Activated CD4-positive, CD25-positive, alpha-beta regulatory T cell (primary cell): ENCODE data around the gene LIMCH1.

ENCODE experiments used
- DNase-seq, 4 experiments: peaks; one replicate each; lab custom pipeline; 2025; lab: John Stamatoyannopoulos, UW

The LIMCH1 gene

DNA sequence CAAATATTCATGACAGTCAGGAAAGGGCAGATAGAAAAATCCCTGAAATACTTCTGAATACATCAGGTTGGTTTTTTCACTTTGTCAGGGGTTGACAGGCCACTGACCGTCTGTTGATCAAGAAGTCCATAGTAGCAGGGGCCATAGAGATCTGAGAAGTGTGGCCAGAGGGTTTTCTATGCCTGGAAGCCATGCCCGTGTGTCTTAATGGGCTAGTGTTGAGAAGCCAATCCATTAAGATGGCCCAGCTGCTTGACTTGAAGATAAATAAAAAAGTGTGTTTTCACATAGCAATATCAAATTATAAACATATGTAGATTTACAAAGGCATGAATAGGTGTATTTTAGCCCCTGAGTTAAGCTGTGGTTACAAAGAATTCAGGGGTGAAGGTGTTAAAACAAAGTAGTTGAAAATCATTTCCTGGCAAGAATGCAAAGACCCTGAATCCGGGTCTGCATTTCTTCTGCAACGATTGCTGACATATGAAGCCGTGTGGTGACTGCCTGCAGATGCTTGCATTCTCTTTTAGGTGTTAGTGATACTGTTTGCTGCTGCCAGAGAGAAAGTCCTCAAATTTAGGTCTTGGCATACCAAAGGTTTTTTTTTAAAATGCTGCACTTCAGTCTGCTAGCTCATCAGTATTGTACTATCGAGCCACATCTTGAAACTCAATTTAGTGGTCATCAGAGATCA lies 9.3 kb upstream of the LIMCH1 start:
- no peak for DNase-seq

DNA sequence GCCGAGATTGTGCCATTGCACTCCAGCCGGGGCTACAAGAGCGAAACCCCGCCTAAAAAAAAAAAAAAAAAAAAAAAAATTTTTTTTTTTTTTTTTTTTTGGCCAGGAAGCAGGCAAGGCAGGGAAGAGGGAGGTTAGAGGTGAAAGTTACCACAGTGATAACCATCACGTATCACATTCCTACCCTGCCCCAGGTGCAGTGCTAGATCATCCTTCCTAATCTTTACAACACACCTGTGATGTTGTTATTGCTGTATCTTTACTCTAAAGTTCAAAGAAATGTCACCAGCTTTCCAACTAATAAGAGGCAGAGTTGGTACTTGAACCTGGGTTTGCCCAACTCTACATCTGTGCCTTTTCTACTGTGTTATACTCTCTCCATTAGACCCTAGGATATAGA lies 7.2 kb upstream of the LIMCH1 start:
- DNase-seq: no peak

DNA sequence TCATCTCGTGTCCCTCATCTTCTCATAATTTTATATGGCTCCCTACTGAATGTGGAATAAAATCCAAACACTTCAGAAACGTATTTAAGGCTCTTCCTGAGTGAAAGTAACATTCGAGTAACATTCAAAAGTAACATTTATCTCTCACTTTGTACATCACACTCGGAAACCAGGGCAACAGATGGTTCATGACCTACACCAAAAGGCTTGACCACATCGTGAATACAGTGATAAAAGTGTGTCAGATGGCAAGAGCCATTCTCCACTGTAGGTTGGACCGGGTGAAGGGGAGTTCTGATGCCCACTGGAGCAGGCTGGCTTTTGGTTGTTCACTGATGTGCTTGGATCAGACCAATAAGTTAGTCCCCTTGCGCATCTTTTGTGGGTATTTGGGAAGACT lies 5.6 kb upstream of the LIMCH1 start:
- no peak for DNase-seq

DNA sequence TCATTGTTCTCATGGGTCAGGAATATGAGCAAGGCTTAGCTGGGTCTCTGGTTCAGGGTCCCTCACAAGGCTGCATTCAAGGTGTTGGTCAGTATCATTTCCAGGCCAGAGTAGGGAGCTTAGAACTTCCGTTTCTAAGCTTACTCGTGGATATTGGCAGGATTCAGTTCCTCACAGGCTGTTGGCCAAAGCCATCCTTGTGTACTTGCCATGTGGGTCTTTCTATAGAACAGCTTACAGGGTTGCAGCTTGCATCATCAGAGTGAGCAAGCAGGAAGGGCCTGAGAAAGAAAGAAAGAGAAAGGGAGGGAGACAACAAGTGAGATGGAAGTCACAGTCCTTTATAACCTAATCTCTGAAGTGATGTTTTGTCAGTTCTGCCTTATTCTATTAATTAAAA lies 5.1 kb upstream of the LIMCH1 start:
- DNase-seq: no peak

DNA sequence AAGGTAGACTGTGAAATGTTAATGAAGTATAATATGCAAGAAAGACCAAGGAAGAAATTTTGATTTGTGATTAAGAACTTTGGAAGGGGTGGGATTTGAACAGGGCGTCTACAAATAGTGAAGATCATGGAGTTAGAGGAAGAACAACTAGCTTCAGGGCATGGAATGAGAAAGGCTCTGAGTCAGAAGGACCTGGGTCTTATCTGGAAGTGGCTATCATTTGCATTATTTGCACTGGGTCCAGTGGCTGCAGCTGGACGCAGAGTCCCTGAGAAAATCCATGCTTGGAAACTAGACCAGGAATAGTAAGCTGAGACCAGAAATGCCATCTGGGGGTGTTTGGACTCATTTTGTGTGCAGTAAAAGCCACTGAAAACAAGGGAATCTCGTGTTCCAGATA lies 4.3 kb upstream of the LIMCH1 start:
- DNase-seq: no peak

DNA sequence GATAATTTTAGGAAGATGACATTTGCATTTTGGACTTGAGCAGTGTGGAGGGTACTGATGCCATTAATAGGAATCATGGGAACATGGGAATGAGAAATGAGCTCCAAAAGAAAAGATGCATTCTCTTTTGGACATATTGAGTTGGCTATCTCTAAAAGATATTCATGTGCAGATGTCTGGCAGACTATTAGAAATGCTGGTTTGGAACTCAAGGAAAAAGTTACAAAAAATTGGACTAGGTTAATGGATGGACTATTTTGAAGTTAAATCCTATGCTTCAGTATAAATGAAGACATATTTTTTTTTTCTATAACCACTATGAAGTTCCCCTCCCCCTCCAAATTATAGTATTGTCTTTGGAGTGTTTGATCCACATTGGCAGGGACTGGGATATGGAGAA lies 3.6 kb upstream of the LIMCH1 start:
- DNase-seq: no peak

DNA sequence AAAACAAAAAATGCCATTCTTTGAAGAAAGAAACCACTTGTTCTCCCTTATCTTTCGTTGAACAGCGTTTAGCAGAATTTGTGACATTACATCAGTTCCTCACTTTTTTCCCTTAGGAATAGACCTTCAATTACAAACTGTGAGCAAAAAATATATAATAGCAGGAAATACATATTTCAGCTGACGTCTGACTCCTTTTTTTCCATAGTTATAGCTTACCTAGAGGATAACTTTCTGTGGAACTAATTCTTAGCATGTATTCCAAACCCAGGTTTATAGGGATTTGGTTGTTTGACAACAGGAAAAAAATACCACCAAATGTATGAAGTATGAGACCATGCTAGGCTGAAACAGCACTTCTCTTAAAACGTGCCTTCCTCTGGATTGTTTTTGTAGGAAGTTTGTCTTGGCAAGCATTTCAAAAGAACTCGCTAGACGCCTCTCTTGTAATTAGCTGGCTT lies 2.0 kb upstream of the LIMCH1 start:
- DNase-seq: no peak

DNA sequence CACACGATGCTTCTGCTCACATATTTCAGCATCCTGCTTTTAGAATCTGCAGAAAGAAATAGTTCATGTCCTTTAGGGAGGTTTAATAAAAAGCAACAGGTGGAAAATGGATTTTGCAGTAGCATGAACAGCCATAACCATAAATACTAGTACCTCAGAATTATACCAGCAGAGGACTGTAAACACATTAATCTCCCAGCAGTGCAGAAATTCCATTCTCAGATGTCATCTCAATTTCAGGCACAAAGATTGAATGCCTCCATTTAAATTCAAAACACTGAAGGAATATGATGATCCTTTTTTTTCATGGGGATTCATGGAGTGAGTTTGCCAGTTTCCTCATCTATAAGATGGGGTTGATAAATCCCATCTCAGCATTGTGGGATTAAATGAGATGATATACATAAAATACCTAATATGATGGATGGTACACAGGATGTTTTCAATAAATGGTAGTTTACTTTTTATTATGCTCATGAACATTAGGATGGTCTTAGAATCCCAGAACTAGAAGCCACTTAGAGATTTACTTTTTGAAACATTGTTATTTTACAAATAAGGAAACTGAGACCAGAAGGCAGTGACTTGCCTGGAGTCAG lies 566 bp upstream of the LIMCH1 start:
- no peak for DNase-seq

DNA sequence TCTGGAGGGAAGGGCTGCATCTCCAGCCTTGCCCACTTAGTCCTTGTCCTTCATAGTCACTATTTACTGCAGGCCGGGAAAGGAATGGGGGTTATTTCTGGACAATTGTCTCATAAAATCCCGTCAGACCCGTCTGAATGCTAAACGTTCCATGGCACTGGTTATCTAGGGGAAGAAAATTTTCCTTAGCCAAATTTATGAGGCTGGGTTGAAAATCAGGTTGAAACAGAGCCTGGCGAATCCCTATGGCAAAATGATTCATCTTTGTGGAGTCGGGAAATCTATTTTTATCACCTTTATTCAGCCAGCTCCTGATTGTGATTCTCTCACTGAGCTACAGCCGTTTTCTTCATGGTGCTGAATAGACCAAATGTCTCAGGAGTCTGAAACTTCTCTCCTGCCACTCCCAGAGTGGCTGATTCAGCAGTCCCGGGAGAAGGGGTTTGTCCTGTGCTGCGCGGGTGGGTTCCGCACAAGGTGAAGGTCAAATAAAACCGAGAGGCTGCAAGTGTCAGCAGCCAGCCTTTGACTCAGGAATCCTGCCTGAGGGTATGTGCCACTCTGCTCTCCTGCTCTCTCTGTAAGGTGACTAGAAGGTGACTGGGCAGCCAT lies 1.0 kb downstream of the LIMCH1 start:
- no peak for DNase-seq

DNA sequence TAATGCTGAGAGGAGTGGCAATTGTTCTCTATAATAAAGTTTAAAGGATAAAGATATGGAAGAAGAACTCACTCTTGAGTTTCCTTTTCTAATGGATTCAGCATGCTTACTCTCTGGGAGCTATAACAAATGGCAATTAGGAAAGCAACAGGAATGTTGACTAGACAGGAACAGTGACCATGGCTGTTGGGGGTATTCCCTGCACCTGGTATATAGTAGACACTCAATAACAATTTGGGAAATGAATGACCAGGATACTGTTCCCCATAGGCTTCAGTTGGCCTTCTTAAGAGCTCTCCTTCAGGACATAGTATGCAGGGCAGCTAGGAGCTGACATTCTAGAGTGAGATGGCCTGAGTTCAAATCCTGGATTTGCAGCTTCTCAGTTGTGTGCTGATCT lies 1.8 kb downstream of the LIMCH1 start:
- no peak for DNase-seq

DNA sequence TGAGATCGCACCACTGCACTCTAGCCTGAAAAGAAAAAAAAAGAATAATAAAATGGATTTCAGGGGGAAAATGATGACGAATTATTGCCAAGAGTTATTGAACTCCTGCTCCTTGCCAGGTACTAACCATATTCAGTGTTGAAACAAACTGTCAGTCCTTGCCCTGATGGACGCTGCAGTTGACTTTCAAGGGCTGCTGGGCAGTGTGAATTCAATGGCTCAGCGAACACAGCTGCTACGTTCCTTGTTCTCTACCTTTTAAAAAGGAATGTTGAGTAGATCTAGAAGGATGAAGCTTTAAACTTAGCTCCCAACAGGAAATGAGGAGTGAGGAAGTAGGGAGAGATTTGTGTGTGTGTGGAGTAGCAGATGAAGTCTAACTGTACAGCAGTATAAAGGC lies 2.7 kb downstream of the LIMCH1 start:
- no peak for DNase-seq

DNA sequence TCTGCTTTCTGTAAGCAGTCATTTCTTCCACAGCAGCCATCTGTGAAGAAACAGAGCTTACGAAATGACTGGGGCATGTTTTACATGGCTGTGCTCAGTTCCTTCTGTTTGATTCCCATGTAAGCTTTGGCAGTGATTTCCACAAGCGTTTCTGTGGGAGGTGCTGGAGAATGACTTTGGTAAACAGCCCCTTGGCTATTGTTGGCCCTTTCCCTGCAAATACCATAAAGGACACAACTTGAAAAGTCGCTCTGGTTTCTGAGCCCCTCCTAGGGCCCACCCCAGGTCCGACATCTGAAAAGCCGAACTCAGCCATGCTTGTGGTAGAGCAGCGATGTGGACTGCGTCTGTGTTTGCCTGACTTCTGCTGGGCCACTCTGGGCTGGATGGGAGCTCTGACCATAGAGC lies 3.7 kb downstream of the LIMCH1 start:
- no peak for DNase-seq

DNA sequence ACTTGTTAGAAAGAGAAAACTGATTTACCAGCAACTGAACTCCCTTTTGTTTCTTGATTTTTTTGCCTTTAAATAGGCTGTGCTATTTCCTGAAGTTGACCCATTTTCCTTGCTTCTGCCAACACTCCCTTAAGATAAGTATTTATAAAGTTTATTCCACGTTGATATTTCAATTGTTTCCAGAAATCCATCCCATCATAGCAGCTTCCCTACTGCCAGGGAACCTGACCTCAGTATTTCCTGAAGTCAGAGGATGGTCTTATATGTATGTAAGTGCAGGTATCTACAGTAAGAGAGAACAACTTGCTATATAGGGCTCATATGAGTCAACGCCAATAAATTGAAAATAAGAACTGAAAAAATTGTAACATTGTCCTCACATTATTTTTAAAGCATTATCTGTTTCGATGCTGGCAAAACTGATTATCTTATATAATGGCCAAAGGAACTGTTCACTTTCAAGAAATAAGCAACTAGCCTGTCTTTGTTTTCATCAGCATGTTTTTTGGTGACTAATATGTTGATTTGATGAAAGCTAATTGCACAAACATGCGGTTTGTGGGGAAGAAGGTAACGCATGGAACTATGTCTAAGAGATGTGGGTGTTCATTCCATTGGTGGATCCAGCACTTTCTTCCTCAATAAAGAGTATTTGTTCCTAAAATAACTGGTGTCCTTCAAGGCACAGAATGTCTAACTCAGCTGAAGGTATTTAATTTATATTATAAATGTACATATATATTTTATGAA lies 4.7 kb downstream of the LIMCH1 start:
- DNase-seq: no peak

DNA sequence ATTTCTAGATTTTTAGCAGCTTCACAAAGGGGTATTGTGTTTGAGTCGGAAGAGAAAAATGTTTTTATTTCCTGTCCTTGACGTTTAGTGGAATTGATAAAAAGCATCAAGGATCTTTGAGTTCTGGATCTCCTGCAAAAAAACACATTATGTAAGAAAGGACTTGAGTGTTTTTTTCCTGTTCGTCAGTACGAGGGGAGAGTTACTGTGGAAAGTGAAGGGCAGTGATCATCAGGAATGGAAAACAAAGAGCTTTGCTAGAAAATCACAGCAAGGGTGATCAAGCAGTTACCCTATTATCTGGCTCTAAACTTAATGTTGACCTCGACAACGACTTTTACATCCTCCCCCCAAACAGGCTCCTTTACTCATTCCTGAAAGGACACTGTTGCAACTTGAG lies 7.3 kb downstream of the LIMCH1 start:
- DNase-seq: no peak

DNA sequence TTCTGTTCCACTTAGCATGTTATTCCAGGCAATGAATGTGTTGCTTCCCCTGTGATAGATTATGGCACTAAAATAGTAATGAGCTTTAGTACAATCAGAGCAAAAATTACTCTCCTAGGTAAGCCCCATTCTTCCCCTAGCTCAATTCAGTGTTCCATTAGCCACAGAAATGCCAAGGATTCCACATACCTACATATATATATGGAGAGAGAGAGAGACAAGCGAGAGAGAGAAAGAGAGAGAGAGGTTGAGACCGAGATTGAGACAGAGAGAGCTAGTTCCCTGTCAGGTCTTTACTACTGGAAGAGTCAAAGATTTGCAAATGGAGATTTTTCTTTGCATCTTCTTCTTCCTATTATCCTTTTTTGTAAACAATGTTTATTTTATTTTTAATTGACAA lies 8.7 kb downstream of the LIMCH1 start:
- DNase-seq: no peak

DNA sequence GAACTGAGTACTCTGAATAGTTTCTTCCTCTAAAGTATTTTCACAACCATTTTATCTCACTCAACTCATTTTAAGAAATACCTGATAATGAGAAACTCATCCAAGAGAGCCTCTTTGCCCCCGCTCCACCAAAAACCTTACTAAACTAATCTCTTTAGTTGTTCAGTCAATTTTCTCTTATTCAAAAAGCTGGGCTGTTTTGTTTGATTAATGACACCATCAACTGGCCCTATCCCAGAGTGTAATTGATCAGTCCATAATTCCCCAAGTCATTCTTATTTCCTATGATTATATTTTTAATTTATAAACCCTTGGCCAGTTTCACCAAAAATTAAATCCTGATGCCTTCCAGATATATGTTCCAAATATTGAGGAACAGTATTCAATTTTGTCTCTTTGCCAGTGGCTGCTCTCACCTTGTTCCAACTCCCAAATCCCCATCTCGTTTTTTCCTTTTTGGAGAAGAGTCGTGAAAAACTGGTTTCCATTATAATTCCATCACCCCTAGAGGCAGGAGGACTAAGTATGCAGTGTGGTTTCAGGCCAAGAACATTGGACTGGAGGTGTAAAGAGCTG lies 10.4 kb downstream of the LIMCH1 start:
- no peak for DNase-seq

DNA sequence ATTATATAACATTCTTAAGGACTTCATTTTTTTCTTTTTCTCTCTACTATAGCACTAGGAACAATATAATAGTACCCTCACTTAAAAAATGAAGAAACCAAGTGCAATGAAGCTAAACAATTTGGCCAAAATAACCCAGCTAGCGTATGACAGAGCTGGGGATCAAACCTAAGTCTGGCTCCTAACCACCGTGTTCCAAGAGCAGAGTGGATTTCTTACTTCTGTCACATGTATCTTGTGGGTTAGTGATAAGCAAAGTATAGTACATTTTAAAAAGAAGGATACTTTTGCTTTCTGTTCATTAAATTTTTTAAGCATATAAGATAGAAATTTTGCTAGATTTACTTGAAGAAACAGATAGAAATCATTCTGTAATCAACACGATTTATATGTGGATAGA lies 11.5 kb downstream of the LIMCH1 start:
- no peak for DNase-seq

DNA sequence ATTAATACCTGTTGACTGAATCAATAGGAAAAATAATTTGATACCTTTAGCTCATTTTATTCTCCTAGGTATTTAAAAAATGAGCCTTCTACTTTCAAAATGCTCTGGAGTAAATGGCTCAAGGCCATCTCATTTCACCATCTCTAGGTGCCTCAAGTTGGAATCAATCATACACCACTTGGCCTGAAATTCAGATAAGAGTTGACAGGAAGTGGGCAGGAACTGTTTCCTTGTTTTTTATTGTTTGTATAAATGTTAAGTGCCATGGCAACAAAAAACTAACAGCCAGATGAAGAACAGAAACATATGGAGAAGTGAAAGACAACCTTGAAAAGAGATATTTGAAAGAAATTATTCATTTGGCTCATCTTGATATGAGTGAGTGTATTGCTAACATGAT lies 12.4 kb downstream of the LIMCH1 start:
- DNase-seq: no peak

DNA sequence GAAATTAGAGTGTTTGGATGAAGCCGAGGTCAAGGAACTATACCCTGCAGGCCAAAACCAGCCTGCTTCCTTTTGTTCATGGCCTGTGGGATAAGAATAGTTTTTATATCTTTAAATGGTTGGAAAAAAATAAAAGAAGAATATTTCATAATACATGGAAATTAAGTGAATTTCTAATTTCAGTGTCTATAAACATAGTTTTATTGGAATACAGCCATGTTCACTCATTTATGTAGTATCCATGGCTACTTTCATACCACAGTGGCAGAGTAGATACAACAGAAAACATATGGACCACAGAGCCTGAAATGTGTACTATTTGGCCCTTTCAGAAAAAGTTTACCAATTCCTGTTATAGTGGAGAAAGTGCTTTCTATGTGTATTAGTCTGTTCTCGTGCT lies 13.6 kb downstream of the LIMCH1 start:
- DNase-seq: no peak

DNA sequence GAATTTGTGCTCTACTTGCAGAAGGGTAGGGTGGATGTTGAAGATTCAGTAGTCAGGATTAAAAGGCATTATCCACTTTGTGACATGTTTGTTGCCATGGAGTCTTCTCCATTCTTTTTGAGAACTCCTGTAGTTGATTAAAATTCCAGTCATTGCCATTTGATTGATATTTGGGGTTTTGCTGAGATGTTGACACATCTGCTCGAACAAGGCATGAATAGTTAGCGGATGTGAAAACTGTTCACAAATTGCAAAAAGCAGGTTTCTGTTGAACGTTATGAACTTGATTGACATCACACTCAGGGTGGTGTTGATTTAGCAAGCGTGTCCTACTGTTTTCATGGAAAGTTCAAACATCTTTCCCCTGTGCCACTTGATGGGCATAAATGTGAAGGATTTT lies 16.9 kb downstream of the LIMCH1 start:
- no peak for DNase-seq

DNA sequence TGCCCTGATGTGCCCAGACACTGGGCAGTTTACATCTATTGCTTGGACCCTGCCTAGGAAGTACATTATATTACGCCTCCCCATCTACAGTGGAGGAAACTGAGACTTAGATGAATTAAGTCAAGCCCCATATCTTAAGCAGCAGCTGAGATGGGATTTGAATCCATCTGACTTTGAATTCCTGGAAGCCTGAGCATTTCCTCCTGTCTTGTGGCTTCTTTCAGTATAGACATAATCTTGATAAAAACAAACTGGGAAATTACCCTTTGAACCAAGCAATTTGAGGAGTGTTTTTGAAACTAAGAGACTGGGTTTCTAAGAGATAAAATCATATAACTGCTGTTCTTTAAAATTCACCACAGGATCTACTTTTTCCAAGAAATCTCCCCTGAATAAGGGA lies 18.6 kb downstream of the LIMCH1 start:
- DNase-seq: no peak

DNA sequence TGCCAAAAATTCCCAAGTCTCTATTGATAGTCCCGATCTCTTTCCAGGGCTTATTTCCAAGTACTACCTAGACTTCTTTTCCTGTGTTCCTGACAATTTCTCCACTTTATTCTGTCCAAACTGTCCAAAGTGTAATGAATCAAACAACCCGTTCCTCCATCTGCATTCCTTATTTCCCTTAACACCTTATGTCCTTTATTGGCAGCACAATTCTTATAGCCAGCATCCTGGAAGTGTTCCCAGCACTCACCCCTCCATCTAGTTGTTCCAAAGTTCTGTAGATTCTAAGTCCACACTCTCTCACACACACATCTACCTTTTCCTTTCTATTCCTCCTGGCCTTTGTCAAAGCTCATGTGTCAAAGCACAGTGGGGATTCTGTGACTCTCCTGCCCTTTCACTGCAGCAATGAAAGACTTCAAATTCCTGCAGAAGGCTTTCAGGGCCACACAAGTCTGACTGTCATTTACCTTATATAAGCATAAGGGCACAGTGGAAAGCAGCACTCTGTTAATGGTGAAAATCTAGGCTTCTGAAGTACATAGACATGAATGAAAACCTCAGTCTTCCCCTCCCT lies 22.1 kb downstream of the LIMCH1 start:
- DNase-seq: no peak
